ENCODE data around the gene MYO3B. TPM values are rescaled to one million over a fixed set of nuclear protein-coding genes. Genes with fewer than 3 reads are reported as not detected.
"Not testable (repeated sequence)": the region's sequence is repeated elsewhere in the genome, so short reads cannot be mapped to it uniquely, and the experiment has no call there.

Gene MYO3B
- total RNA-seq, 2 experiments from 2014 or later = not detected

- no peak overlapping the region for H3K4me2 ChIP-seq (ENCODE audit: low read length)
- no peak overlapping the region for H3K4me3 ChIP-seq (ENCODE audit: low read depth, low read length, poor library complexity, severe bottlenecking)
- no peaks in the 10 kb centered on the region for H3K36me3 ChIP-seq (ENCODE audit: insufficient read depth, low read length)
- no peaks in the 10 kb centered on the region for H4K20me1 ChIP-seq (ENCODE audit: insufficient read depth, low read length)
- H3K9me3 ChIP-seq (ENCODE audit: low read length) = no peaks in the 10 kb centered on the region
- CTCF ChIA-PET (ENCODE audit: unreplicated experiment) = no interaction called here
- no TSS peak for BruUV-seq (replicated peaks)
- POLR2A ChIA-PET = interaction anchor here (1.0 kb wide), 2 partner anchors 10 to 16 kb away, joined by 3 to 4 read pairs; no protein-coding TSS in a partner anchor
- H3K4me1 ChIP-seq (ENCODE audit: insufficient read depth, low read length, poor library complexity, severe bottlenecking) = no peaks in the 10 kb centered on the region
- DNase-seq (ENCODE audit: low spot score) = no peak
- intact Hi-C loops (cut with micrococcal nuclease; ENCODE audit: unreplicated experiment) = no loop called here
- H3K79me2 ChIP-seq (ENCODE audit: insufficient read depth, low read depth, low read length) = no peaks in the 10 kb centered on the region
- TF ChIP-seq EZH2phosphoT487 (IDR thresholded peaks at IDR 0.05; ENCODE audit: borderline replicate concordance, low read depth, low read length) (no peak), CTCF (conservative IDR thresholded peaks at IDR 0.05; ENCODE audit: low read length) (no peak)
- no peak overlapping the region for H2AFZ ChIP-seq (ENCODE audit: low read length)
- H3K27ac ChIP-seq (ENCODE audit: low read depth, low read length, poor library complexity, severe bottlenecking) = no peak overlapping the region
- H3K9me2 ChIP-seq (ENCODE audit: insufficient read depth, low read length) = no peaks in the 10 kb centered on the region
Observed at GRCh38 chr2:170277951-170278350, 100.0 kb downstream of the MYO3B start.

- DNase-seq (ENCODE audit: low spot score); CTCF ChIA-PET (ENCODE audit: unreplicated experiment); H3K4me1 ChIP-seq (ENCODE audit: insufficient read depth, low read length, poor library complexity, severe bottlenecking); H3K9me3 ChIP-seq (ENCODE audit: low read length); H3K27ac ChIP-seq (ENCODE audit: low read depth, low read length, poor library complexity, severe bottlenecking); intact Hi-C loops (cut with micrococcal nuclease; ENCODE audit: unreplicated experiment); POLR2A ChIA-PET; H3K9me2 ChIP-seq (ENCODE audit: insufficient read depth, low read length); H3K36me3 ChIP-seq (ENCODE audit: insufficient read depth, low read length); H3K79me2 ChIP-seq (ENCODE audit: insufficient read depth, low read depth, low read length); H3K4me2 ChIP-seq (ENCODE audit: low read length); H2AFZ ChIP-seq (ENCODE audit: low read length); H3K4me3 ChIP-seq (ENCODE audit: low read depth, low read length, poor library complexity, severe bottlenecking); H4K20me1 ChIP-seq (ENCODE audit: insufficient read depth, low read length); BruUV-seq (replicated peaks): not testable (repeated sequence)
Observed at GRCh38 chr2:170279615-170280014, 101.7 kb downstream of the MYO3B start.

GRCh38 chr2:170282851-170283250, 104.9 kb downstream of the MYO3B start:
- no peaks in the 10 kb centered on the region for H3K9me2 ChIP-seq (ENCODE audit: insufficient read depth, low read length)
- BruUV-seq (replicated peaks) = no TSS peak
- no peak overlapping the region for H3K4me2 ChIP-seq (ENCODE audit: low read length)
- H3K4me1 ChIP-seq (ENCODE audit: insufficient read depth, low read length, poor library complexity, severe bottlenecking) = no peaks in the 10 kb centered on the region
- TF ChIP-seq CTCF (conservative IDR thresholded peaks at IDR 0.05; ENCODE audit: low read length) = no peak
- TF ChIP-seq EZH2phosphoT487 (IDR thresholded peaks at IDR 0.05; ENCODE audit: borderline replicate concordance, low read depth, low read length) = no peak
- H3K27ac ChIP-seq (ENCODE audit: low read depth, low read length, poor library complexity, severe bottlenecking) = no peak overlapping the region
- H3K9me3 ChIP-seq (ENCODE audit: low read length) = no peaks in the 10 kb centered on the region
- intact Hi-C loops (cut with micrococcal nuclease; ENCODE audit: unreplicated experiment) = no loop called here
- H3K79me2 ChIP-seq (ENCODE audit: insufficient read depth, low read depth, low read length) = no peaks in the 10 kb centered on the region
- H3K4me3 ChIP-seq (ENCODE audit: low read depth, low read length, poor library complexity, severe bottlenecking) = no peak overlapping the region
- no peaks in the 10 kb centered on the region for H4K20me1 ChIP-seq (ENCODE audit: insufficient read depth, low read length)
- DNase-seq (ENCODE audit: low spot score) = no peak
- CTCF ChIA-PET (ENCODE audit: unreplicated experiment) = no interaction called here
- no peak overlapping the region for H2AFZ ChIP-seq (ENCODE audit: low read length)
- POLR2A ChIA-PET = interaction anchor here (0.6 kb wide), 1 partner anchor 12 kb away, joined by 3 read pairs; no protein-coding TSS in a partner anchor
- H3K36me3 ChIP-seq (ENCODE audit: insufficient read depth, low read length) = no peaks in the 10 kb centered on the region
